GM10847 (cell line): Measurements from ENCODE around the gene SLC25A39.

Source experiments
- POLR2A ChIP-seq: IDR thresholded peaks from 2 replicates; pipeline ENCODE4 v1.6.1; 2011; ENCODE audit not compliant: insufficient read length; ENCODE audit errors: extremely low read depth

Gene SLC25A39

GRCh38 chr17:44272954-44273353 lies 51.7 kb downstream of the SLC25A39 start:
- no peak for TF ChIP-seq POLR2A

GRCh38 chr17:44272321-44272951 lies 52.2 kb downstream of the SLC25A39 start:
- no peak for TF ChIP-seq POLR2A
